HG02981 (cell line): ENCODE data around the gene MTFR2.
"Not testable (repeated sequence)": the region's sequence is repeated elsewhere in the genome, so short reads cannot be mapped to it uniquely, and the experiment has no call there.

ENCODE experiments used
- ATAC-seq: cut with Tn5 transposase; IDR thresholded peaks from one replicate; pipeline ENCODE4 v1.9.1; 2021; ENCODE audit warnings: mild to moderate bottlenecking, moderate library complexity; ENCODE audit not compliant: unreplicated experiment

MTFR2 gene

GRCh38 chr6:136236466-136237293 is 13.4 kb downstream of the MTFR2 start:
- no peak for ATAC-seq

- ATAC-seq: no peak
Measured at GRCh38 chr6:136235233-136235564, 14.9 kb downstream of the MTFR2 start.

GRCh38 chr6:136232701-136233100 is 17.4 kb downstream of the MTFR2 start:
- no peak for ATAC-seq

DNA sequence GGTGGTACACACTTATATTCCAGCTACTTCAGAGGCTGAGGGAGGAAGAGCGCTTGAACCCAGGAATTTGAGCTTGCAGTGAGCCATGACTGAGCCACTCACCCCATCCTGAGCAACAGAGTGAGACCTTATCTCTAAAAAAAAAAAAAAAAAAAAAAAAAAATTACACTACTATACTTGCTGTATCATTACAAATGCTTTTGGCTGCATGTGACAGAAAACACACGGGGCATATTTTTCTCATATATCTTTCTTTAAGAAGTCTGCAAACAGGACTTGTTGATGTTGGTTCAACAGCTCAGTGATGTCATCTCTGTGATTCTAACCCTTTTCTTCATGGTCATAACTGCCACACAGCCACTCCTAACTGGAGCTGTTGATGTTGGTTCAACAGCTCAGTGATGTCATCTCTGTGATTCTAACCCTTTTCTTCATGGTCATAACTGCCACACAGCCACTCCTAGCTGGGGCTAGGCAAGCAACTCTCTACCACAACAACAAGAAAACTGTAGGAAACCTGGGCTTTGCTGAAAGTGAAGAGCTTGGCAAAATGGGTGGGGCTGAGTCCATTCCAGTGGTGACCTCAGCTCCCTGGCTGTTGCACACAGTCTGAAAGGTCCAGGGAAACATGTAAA is 19.8 kb downstream of the MTFR2 start:
- no peak for ATAC-seq

- ATAC-seq: no peak
Measured at GRCh38 chr6:136228814-136229213, 21.3 kb downstream of the MTFR2 start.

- peak; percentile 12 for ATAC-seq
Measured at GRCh38 chr6:136226674-136227377, 23.3 kb downstream of the MTFR2 start.

GRCh38 chr6:136226027-136226673 is 24.0 kb downstream of the MTFR2 start:
- ATAC-seq: peak; percentile 58

DNA sequence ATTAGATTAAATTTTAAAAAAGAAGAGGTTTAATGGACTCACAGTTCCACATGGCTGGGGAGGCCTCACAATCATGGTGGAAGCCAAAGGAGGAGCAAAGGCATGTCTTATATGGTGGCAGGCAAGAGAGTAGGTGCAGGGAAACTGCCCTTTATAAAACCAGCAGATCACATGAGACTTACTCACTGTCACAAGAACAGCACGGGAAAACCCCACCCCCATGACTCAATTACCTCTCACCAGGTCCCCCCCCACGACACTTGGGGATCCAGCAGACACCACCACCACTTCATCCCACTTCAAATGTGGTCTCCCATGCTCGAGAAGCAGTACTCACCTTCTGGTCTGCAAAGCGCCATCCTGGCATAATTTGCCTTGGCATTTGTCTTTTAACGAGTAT is 24.6 kb downstream of the MTFR2 start:
- no peak for ATAC-seq

DNA sequence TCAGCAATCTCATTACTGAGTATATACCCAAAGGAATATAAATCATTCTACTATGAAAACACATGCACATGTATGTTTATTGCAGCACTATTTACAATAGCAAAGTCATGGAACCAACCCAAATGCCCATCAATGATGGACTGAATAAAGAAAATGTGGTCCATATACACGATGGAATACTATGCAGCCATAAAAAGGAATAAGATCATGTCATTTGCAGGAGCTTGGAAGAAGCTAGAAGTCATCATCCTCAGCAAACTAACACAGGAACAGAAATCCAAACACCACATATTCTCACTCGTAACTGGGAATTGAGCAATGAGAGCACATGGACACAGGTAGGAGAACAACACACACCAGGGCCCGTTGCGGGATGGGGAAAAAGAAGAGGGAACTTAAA is 25.1 kb downstream of the MTFR2 start:
- ATAC-seq: not testable (repeated sequence)

DNA sequence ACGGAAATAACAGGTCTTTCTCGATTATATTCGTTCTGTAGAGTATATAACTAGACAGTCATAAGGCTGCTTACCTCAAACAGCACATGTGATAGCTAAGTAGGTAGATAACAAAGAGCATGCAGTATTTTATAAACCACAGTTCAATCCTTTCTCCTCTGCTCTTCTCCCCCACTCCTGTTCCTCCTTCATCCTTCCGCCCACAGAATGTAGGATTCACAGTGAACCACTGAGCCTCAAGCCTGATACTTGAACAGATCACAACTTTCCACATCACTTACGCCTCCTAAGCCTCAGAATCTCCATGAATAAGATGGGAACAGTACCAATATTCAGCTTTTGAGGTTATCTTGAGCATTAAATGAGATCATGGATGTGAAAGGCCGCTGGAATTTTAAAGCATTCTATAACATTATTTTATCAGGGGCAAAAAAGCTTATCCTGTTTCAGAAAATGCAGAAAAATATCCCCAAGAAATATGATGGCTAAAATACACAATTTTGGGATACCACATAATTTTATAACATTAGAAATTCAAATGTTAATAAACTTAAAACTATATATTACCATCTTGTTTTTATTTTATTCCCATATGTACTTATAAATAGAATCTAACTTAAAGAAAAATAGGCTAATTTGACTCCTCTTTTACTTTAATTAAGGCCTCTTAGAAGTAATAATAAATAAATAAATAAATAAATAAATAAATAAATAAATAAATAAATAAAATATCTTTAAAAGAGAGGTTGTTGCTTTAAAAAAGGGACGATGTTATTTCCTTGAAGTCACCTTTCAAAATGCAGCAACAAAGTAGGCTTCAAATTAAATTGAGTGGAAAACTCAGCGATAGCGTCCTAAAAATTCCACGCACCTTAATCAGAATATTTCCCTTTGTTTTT is 33.4 kb downstream of the MTFR2 start:
- no peak for ATAC-seq

GRCh38 chr6:136213853-136214252 is 36.3 kb downstream of the MTFR2 start:
- ATAC-seq: no peak

DNA sequence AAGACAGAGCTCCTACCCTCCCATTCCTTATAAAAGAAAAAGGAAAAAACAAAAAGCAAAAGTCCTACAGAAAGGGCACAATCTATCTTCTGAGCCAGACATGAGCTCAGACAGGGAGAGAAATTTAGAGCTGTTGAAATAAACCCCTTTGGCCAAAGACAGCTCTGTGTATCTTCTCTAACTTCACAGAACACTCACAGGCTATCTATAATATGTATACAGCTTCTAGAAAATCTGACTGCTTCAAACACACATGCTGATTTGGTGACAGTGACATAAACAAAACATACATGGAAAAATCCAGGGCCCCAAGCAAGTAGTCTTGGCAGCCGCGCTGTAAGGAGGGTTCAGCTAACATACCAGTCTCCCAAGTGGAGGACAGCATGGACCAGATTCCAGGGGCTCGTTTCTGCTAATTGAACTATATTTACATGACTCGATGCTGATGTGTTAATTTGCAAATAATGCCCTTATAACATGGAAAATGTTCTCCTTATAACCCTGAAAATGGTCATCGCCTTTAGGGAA is 37.0 kb downstream of the MTFR2 start:
- no peak for ATAC-seq

DNA sequence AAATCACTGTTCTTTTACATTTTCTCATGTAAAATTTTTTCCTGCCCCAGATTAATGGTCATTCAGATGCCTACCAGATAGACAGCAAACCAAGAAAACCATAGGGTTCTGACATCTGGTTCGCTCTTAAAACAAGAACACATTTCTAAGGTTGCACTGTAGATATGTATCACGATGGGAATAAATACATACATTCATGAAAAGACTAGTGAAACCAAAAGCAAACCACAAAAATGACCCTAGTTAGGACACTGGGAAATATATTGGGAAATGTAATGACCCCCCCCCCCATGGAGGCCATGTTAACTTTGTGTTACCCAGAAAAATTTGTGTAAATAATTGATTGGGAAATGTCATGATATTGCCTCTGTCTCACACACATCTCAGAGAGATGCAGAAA is 37.5 kb downstream of the MTFR2 start:
- ATAC-seq: no peak

DNA sequence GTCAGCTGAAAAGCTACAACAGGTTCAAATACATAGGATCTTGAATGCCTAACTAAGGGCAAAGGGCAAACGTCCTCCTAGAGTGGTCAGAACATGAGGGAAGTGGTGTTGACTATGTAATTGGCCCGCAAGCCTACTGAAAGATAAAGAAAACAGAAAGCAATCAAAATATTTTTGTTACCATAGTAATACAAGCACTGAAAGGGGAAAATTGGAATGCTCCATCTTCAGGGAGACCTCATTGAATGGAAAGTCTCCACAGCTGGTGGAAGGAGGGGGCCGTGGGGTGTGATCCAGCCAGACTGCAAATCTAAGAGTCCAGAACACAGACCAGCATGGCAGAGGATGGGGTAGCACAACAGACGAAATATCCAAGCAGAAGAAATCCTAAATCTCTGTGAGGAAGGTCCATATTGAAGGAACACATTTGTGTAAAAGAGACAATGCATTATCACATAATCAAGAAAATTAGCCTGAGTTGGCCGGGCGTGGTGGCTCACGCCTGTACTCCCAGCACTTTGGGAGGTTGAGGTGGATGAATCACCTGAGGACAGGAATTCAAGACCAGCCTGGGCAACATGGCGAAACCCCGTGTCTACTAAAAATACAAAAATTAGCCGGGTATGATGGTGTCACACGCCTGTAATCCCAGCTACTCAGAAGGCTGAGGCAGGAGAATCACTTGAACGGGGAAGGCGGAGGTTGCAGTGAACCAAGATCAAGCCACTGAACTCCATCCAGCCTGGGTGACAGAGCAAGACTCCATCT is 39.5 kb downstream of the MTFR2 start:
- no peak for ATAC-seq

- ATAC-seq: no peak
Measured at GRCh38 chr6:136209496-136209895, 40.6 kb downstream of the MTFR2 start.

- no peak for ATAC-seq
Measured at GRCh38 chr6:136208783-136209182, 41.3 kb downstream of the MTFR2 start.

GRCh38 chr6:136201732-136202131 is 48.4 kb downstream of the MTFR2 start:
- no peak for ATAC-seq

- no peak for ATAC-seq
Measured at GRCh38 chr6:136192902-136193301, 57.2 kb downstream of the MTFR2 start.

DNA sequence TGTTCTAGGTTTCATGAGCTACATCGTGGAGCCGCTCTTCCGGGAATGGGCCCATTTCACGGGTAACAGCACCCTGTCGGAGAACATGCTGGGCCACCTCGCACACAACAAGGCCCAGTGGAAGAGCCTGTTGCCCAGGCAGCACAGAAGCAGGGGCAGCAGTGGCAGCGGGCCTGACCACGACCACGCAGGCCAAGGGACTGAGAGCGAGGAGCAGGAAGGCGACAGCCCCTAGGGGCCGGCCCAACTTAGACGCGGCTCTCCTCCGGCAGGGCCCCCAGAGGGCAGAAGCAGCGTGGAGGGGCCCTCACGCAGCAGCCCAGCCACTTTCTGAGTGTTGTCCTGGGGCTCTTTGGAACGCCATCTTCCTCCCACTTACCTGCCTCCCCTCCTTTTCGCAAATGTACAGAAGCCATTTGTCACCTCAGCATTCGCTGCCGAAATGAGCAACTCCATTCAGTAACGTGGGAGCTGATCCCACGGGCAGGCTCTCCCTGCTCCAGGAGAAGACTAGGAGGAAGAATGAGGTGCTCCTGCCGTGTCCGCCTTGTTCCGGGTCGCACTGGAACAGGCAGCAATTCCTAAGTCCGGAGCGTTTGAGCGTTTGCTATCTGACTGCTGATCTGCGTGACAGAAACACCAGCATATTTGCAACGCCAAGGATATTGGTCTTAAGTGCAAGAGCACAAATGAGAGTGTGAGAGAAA is 58.4 kb downstream of the MTFR2 start:
- no peak for ATAC-seq
